ES-I3 (cell line): ENCODE data around the gene YWHAG.
"Not testable (repeated sequence)": the region's sequence is repeated elsewhere in the genome, so short reads cannot be mapped to it uniquely, and the experiment has no call there.

Experiments
- H3K36me3 ChIP-seq: 2 replicates; pipeline ENCODE4 v1.6.1; 2013; ENCODE audit warnings: mild to moderate bottlenecking, low read length, control low read depth, moderate library complexity; ENCODE audit not compliant: insufficient read depth
- H3K4me1 ChIP-seq: 2 replicates; pipeline ENCODE4 v1.6.1; 2013; ENCODE audit warnings: mild to moderate bottlenecking, control low read depth, low read length; ENCODE audit not compliant: insufficient read depth
- H3K9ac ChIP-seq: 2 replicates; pipeline ENCODE4 v1.6.1; 2013; ENCODE audit warnings: low read depth, mild to moderate bottlenecking, low read length, moderate library complexity
- H3K9me3 ChIP-seq: 2 replicates; pipeline ENCODE4 v1.6.1; 2013; ENCODE audit warnings: mild to moderate bottlenecking, low read length, moderate library complexity; ENCODE audit not compliant: control insufficient read depth, insufficient read depth

The YWHAG gene

GRCh38 chr7:76314042-76314721 lies 44.6 kb downstream of the YWHAG start:
- Histone ChIP-seq H3K9me3 (no peaks in the 10 kb centered on the region), H3K9ac (peak overlapping the region; percentile 55; the same call in 1 of the 2 replicates), H3K36me3 (no peaks in the 10 kb centered on the region), H3K4me1 (peaks cover 14% of the 10 kb centered on the region; the same call in 1 of the 2 replicates)

GRCh38 chr7:76311838-76312237 lies 47.0 kb downstream of the YWHAG start:
- peaks cover 12% of the 10 kb centered on the region; the same call in 1 of the 2 replicates for H3K4me1 ChIP-seq

GRCh38 chr7:76310102-76310957 lies 48.5 kb downstream of the YWHAG start:
- Histone ChIP-seq H3K36me3 (no peaks in the 10 kb centered on the region), H3K4me1 (peaks cover 19% of the 10 kb centered on the region; the same call in 1 of the 2 replicates), H3K9ac (no peak overlapping the region), H3K9me3 (no peaks in the 10 kb centered on the region)

More at GRCh38 chr7:76311838-76312237, 47.0 kb downstream of the YWHAG start:
- not testable (repeated sequence) for H3K36me3 ChIP-seq, H3K9ac ChIP-seq, H3K9me3 ChIP-seq

GRCh38 chr7:76309341-76310101 lies 49.3 kb downstream of the YWHAG start:
- not testable (repeated sequence) for H3K36me3 ChIP-seq, H3K9me3 ChIP-seq, H3K9ac ChIP-seq
- peaks cover 19% of the 10 kb centered on the region; the same call in 1 of the 2 replicates for H3K4me1 ChIP-seq

DNA sequence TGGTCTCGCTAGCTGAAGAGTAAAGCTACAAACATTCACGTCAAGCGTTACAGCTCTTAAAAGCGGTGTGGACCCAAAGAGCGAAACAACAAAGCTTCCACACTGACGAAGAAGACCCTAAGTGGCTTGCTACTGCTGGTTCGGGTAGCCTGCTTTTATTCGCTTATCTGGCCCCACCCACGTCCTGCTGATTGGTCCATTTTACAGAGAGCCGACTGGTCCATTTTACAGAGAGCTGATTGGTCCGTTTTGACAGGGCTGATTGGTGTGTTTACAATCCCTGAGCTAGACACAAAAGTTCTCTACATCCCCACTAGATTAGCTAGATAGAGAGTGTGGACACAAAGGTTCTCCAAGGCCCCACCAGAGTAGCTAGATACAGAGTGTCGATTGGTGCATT lies 49.9 kb downstream of the YWHAG start:
- H3K4me1 ChIP-seq = peaks cover 22% of the 10 kb centered on the region; the same call in 1 of the 2 replicates
- not testable (repeated sequence) for H3K9me3 ChIP-seq, H3K9ac ChIP-seq, H3K36me3 ChIP-seq

DNA sequence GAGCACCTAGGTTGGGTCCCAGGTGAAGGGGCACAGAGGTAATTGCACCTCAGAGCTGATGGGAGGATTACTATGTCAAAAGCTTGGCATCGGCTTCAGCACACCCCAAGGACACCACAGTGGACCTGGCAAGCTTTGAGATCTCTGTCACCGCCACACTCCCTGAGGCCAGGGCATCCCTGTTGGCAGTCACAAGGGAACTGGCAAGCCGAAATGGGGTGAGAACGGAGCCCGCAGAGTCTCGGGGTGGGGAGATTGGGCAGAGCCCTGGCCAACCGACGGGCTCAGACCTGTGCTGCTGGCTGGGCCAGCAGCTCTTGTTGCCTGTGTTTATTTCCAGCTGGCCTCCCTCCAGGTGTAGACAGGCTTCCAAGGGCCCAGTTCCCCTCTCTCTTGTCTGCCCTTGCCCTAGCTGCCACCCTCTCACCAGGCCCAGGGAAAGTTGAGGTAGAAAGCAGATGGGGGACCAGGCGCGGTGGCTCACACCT lies 53.9 kb downstream of the YWHAG start:
- Histone ChIP-seq H3K9ac (no peak overlapping the region), H3K4me1 (peaks cover 18% of the 10 kb centered on the region; the same call in 1 of the 2 replicates), H3K9me3 (no peaks in the 10 kb centered on the region), H3K36me3 (no peaks in the 10 kb centered on the region)

GRCh38 chr7:76303202-76304147 lies 55.3 kb downstream of the YWHAG start:
- Histone ChIP-seq H3K36me3 (no peaks in the 10 kb centered on the region), H3K4me1 (peaks cover 18% of the 10 kb centered on the region; the same call in 1 of the 2 replicates), H3K9ac (peak overlapping the region; percentile 77; the same call in 1 of the 2 replicates), H3K9me3 (no peaks in the 10 kb centered on the region)

DNA sequence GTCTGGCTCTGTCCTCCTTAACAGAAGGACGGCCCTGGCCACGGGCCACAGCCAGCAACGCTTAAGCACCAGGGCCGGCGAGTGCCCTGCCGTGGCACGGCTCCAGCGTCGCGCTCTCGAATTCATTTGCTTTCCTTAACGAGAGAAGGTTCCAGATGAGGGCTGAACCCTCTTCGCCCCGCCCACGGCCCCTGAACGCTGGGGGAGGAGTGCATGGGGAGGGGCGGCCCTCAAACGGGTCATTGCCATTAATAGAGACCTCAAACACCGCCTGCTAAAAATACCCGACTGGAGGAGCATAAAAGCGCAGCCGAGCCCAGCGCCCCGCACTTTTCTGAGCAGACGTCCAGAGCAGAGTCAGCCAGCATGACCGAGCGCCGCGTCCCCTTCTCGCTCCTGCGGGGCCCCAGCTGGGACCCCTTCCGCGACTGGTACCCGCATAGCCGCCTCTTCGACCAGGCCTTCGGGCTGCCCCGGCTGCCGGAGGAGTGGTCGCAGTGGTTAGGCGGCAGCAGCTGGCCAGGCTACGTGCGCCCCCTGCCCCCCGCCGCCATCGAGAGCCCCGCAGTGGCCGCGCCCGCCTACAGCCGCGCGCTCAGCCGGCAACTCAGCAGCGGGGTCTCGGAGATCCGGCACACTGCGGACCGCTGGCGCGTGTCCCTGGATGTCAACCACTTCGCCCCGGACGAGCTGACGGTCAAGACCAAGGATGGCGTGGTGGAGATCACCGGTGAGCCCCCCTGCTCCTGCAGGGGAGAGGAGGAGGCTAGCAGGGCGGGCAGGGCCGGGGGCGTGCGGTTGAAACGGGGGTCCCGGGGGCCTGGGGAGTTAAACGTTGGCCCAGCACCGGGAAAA lies 56.2 kb downstream of the YWHAG start, which contains the start of gene HSPB1:
TSS of gene HSPB1 (plus strand) at position 327 of the 855 bp plus-strand sequence. CDS start at position 367, 40 bp downstream.
- peaks cover 18% of the 10 kb centered on the region; the same call in 1 of the 2 replicates for H3K4me1 ChIP-seq
- no peaks in the 10 kb centered on the region for H3K9me3 ChIP-seq
- H3K36me3 ChIP-seq = no peaks in the 10 kb centered on the region
- peak within 1 kb of the TSS; percentile 77 for H3K9ac ChIP-seq

- Histone ChIP-seq H3K4me1 (peaks cover 5% of the 10 kb centered on the region; the same call in 1 of the 2 replicates), H3K36me3 (no peaks in the 10 kb centered on the region), H3K9me3 (no peaks in the 10 kb centered on the region)
Measured at GRCh38 chr7:76301000-76301399, 57.8 kb downstream of the YWHAG start.

DNA sequence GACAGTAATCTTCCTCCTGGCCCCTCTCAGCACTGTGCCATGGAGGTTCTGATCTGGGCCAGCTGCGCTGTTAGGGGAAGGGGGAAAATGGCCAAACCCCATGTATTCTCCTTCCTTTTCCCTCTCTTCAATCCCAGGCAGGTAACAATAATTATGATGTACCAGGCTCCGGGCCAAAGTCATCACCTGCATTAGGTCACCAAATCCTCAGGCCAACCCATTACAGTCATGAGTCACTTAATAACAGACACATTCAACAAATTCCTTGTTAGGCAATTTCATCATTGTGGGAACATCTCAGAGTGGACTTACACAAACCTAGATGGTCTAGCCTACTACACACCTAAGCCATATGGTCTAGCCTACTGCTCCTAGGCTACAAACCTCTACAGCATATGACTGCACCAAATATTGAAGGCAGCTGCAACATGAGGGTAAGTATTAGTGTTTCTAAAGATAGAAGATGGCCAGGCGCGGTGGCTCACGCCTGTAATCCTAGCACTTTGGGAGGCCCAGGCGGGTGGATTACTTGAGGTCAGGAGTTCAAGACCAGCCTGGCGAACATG lies 58.5 kb downstream of the YWHAG start:
- Histone ChIP-seq H3K9me3 (no peaks in the 10 kb centered on the region), H3K36me3 (no peaks in the 10 kb centered on the region), H3K9ac (no peak overlapping the region), H3K4me1 (0 out of 2 replicates have a peak, but pooled peaks cover 5% of the 10 kb centered on the region)

More at GRCh38 chr7:76301000-76301399, 57.8 kb downstream of the YWHAG start:
- no peak overlapping the region for H3K9ac ChIP-seq

DNA sequence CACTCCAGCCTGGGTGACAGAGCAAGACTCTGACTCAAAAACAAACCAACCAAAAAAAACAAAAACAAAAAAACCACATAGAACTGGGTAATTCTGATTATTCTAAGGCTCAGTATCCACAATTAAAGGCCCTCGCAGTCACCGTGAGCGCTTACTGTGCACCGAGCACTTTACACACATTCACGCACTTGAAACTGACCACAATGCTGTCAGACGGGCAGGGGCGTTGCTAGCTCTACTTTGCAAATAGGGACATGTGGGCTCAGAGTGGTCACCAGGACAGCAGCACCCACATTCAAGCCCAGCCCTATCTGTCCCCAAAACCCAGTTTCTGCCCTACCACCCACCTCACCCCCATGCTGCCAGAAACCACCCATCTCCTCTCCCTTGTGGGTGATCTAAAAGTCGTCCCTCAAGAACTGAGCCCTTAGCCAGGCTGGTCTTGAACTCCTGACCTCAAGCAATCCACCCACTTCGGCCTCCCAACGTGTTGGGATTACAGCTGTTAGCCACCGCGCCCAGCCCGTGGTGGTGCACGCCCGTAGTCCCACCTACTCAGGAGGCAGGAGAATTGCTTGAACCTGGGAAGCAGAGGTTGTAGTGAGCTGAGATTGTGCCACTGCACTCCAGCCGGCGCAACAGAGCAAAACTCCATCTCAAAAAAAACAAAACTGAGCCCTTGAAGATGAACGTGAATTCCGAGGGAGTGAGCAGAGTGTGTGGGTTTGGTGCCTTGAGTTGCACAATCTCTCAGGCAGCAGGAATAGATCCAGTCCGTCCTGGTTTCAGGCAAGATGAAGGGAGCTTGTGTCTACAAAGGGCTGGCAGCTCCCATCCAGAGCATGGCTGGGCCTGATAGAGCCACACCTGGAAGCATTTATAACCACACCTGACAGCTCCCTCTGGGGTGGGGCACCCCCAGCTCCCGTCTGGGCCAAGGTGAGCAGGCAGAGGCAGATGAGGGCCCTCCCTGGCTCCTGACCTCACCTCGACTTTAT lies 61.7 kb downstream of the YWHAG start:
- H3K36me3 ChIP-seq = no peaks in the 10 kb centered on the region
- H3K9ac ChIP-seq = no peak overlapping the region
- H3K9me3 ChIP-seq = no peaks in the 10 kb centered on the region
- H3K4me1 ChIP-seq = peaks cover 9% of the 10 kb centered on the region; the same call in 1 of the 2 replicates
